Esophagus squamous epithelium (tissue), 4 donors: Measurements from ENCODE around the gene DPY19L3.

ENCODE experiments used
- POLR2A ChIP-seq, 4 donors: fragments of 450-650 bp; IDR thresholded peaks; one replicate each; pipeline ENCODE4 v1.6.1; 2017; ENCODE audit warnings: antibody characterized with exemption in 4 of 4, mild to moderate bottlenecking in 4 of 4, moderate library complexity in 3 of 4
- TF ChIP-seq, protein P1 (sequence below), 6 experiments: fragments of 450-650 bp in 4 of 6; fragments of 200-600 bp in 2 of 6; sonication (generic) in 2 of 6; IDR thresholded peaks; one replicate each; pipeline ENCODE4 v1.5.1; 2016 to 2019; ENCODE audit warnings: antibody characterized with exemption in 6 of 6, mild to moderate bottlenecking in 4 of 6, moderate library complexity in 4 of 6

DNA sequence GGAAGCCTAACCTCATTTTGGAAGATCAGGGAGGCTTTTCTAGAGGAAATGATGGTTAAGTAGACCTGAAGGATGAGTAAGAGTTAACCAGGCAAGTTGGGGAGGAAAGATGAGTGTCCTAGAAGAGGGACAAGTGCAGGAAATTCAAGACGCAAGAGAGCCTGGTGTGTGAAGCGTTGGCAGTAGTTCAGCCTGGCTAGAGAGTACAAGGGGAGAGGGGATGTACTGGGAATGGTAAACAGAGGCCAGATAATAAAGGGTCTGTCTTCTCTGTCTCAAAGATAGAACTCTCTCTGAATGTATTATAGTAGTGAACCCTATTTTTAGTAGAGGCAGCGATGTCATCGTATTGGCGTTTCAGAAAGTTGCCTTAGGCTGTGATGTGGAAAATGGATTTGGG is 9.7 kb downstream of the DPY19L3 start:
- TF ChIP-seq, protein P1, sequence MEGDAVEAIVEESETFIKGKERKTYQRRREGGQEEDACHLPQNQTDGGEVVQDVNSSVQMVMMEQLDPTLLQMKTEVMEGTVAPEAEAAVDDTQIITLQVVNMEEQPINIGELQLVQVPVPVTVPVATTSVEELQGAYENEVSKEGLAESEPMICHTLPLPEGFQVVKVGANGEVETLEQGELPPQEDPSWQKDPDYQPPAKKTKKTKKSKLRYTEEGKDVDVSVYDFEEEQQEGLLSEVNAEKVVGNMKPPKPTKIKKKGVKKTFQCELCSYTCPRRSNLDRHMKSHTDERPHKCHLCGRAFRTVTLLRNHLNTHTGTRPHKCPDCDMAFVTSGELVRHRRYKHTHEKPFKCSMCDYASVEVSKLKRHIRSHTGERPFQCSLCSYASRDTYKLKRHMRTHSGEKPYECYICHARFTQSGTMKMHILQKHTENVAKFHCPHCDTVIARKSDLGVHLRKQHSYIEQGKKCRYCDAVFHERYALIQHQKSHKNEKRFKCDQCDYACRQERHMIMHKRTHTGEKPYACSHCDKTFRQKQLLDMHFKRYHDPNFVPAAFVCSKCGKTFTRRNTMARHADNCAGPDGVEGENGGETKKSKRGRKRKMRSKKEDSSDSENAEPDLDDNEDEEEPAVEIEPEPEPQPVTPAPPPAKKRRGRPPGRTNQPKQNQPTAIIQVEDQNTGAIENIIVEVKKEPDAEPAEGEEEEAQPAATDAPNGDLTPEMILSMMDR (IDR thresholded peaks at IDR 0.05): no peak
- TF ChIP-seq POLR2A (IDR thresholded peaks at IDR 0.05): no peak
